ENCODE measurements around the gene PSMB9. TPM values are rescaled to one million over a fixed set of nuclear protein-coding genes. Genes with fewer than 3 reads are reported as not detected.

PSMB9 gene
- total RNA-seq, 2 donors from 2014 or later: 24.2 to 25.7 TPM

- H3K27ac ChIP-seq: no peak overlapping the region
- no peak for TF ChIP-seq CTCF (IDR thresholded peaks at IDR 0.05)
- no peaks in the 10 kb centered on the region for H3K4me1 ChIP-seq (ENCODE audit: control insufficient read depth in 1 of 2, low read depth in 2 of 2)
- H3K9me3 ChIP-seq: no peaks in the 10 kb centered on the region
- DNase-seq (ENCODE audit: low spot score): no peak
- ATAC-seq (ENCODE audit: insufficient number of reproducible peaks, low FRiP score, low read depth): no peak
- H3K27me3 ChIP-seq (replicated peaks; ENCODE audit: insufficient read depth): no peaks in the 10 kb centered on the region
- H3K4me3 ChIP-seq: no peak overlapping the region
- H3K36me3 ChIP-seq: no peaks in the 10 kb centered on the region
Observed at GRCh38 chr6:32815115-32815514, 38.9 kb upstream of the PSMB9 start.

GRCh38 chr6:32815996-32816395, 38.0 kb upstream of the PSMB9 start:
- Histone ChIP-seq H3K4me1 (ENCODE audit: control insufficient read depth in 1 of 2, low read depth in 2 of 2) (no peaks in the 10 kb centered on the region), H3K4me3 (no peak overlapping the region), H3K27me3 (replicated peaks; ENCODE audit: insufficient read depth) (no peaks in the 10 kb centered on the region), H3K27ac (no peak overlapping the region), H3K36me3 (no peaks in the 10 kb centered on the region), H3K9me3 (no peaks in the 10 kb centered on the region)
- no peak for TF ChIP-seq CTCF (IDR thresholded peaks at IDR 0.05)
- ATAC-seq (ENCODE audit: insufficient number of reproducible peaks, low FRiP score, low read depth) (no peak), DNase-seq (ENCODE audit: low spot score) (no peak)

GRCh38 chr6:32816746-32817204, 37.2 kb upstream of the PSMB9 start, which contains the start of gene HLA-DOB:
Gene HLA-DOB, minus strand, starts transcription at chr6:32817002. Its CDS starts 51 bp downstream, at chr6:32816951.
- Histone ChIP-seq H3K27ac (no peak within 1 kb of the TSS), H3K36me3 (no peaks in the 10 kb centered on the region), H3K4me1 (ENCODE audit: control insufficient read depth in 1 of 2, low read depth in 2 of 2) (no peaks in the 10 kb centered on the region), H3K27me3 (replicated peaks; ENCODE audit: insufficient read depth) (no peaks in the 10 kb centered on the region), H3K4me3 (no peak within 1 kb of the TSS), H3K9me3 (no peaks in the 10 kb centered on the region)
- DNase-seq (ENCODE audit: low spot score): no peak
- ATAC-seq (ENCODE audit: insufficient number of reproducible peaks, low FRiP score, low read depth): no peak
- no peak for TF ChIP-seq CTCF (IDR thresholded peaks at IDR 0.05)

GRCh38 chr6:32818867-32819266, 35.1 kb upstream of the PSMB9 start:
- no peak for TF ChIP-seq CTCF (IDR thresholded peaks at IDR 0.05)
- Histone ChIP-seq H3K27me3 (replicated peaks; ENCODE audit: insufficient read depth) (no peaks in the 10 kb centered on the region), H3K4me1 (ENCODE audit: control insufficient read depth in 1 of 2, low read depth in 2 of 2) (no peaks in the 10 kb centered on the region), H3K27ac (no peak overlapping the region), H3K4me3 (no peak overlapping the region), H3K36me3 (no peaks in the 10 kb centered on the region), H3K9me3 (no peaks in the 10 kb centered on the region)
- ATAC-seq (ENCODE audit: insufficient number of reproducible peaks, low FRiP score, low read depth) (no peak), DNase-seq (ENCODE audit: low spot score) (no peak)

- Histone ChIP-seq H3K27ac (no peak overlapping the region), H3K9me3 (no peaks in the 10 kb centered on the region), H3K4me1 (ENCODE audit: control insufficient read depth in 1 of 2, low read depth in 2 of 2) (no peaks in the 10 kb centered on the region), H3K27me3 (replicated peaks; ENCODE audit: insufficient read depth) (no peaks in the 10 kb centered on the region), H3K36me3 (no peaks in the 10 kb centered on the region), H3K4me3 (no peak overlapping the region)
- no peak for ATAC-seq (ENCODE audit: insufficient number of reproducible peaks, low FRiP score, low read depth)
- DNase-seq (ENCODE audit: low spot score): no peak
- TF ChIP-seq CTCF (IDR thresholded peaks at IDR 0.05): no peak
Observed at GRCh38 chr6:32819729-32820128, 34.3 kb upstream of the PSMB9 start.

Data from thoracic aorta (tissue), 2 donors.